Muscle layer of colon (tissue), 2 donors: ENCODE results near the gene ETV2.

ENCODE experiments used
- H3K27ac ChIP-seq: one replicate; pipeline ENCODE4 v1.7.0; 2013; ENCODE audit warnings: low read depth, mild to moderate bottlenecking, low read length, moderate library complexity
- H3K27me3 ChIP-seq, 2 donors: one replicate each; pipeline ENCODE4 v1.7.0; 2013; ENCODE audit warnings: low read length in 2 of 2, mild to moderate bottlenecking in 2 of 2; ENCODE audit not compliant: insufficient read depth in 2 of 2, control insufficient read depth in 1 of 2
- H3K36me3 ChIP-seq: one replicate; pipeline ENCODE4 v1.7.0; 2013; ENCODE audit warnings: mild to moderate bottlenecking, low read length; ENCODE audit not compliant: insufficient read depth
- H3K4me1 ChIP-seq: one replicate; pipeline ENCODE4 v1.7.0; 2013; ENCODE audit warnings: mild to moderate bottlenecking, low read length; ENCODE audit not compliant: insufficient read depth
- H3K4me3 ChIP-seq, 2 donors: one replicate each; pipeline ENCODE4 v1.7.0; 2013; ENCODE audit warnings: low read length in 2 of 2, low read depth in 1 of 2, mild to moderate bottlenecking in 1 of 2, moderate library complexity in 1 of 2
- H3K9ac ChIP-seq: one replicate; pipeline ENCODE4 v1.7.0; 2013; ENCODE audit warnings: low read length
- H3K9me3 ChIP-seq: one replicate; pipeline ENCODE4 v1.7.0; 2013; ENCODE audit warnings: mild to moderate bottlenecking, low read length
- donor health status: abdominal sarcoma.
- donor health status: Adenocarcinoma of cecum.

The ETV2 gene

GRCh38 chr19:35693835-35694599 lies 52.5 kb downstream of the ETV2 start:
- no peaks in the 10 kb centered on the region for H3K27me3 ChIP-seq
- H3K9ac ChIP-seq, result no peak overlapping the region

More at GRCh38 chr19:35693835-35694599, 52.5 kb downstream of the ETV2 start:
- Histone ChIP-seq H3K27ac (no peak overlapping the region), H3K4me3 (no peak overlapping the region), H3K4me1 (no peaks in the 10 kb centered on the region), H3K36me3 (no peaks in the 10 kb centered on the region), H3K9me3 (no peaks in the 10 kb centered on the region)
